ENCODE measurements around the gene PALLD.

Gene PALLD

DNA sequence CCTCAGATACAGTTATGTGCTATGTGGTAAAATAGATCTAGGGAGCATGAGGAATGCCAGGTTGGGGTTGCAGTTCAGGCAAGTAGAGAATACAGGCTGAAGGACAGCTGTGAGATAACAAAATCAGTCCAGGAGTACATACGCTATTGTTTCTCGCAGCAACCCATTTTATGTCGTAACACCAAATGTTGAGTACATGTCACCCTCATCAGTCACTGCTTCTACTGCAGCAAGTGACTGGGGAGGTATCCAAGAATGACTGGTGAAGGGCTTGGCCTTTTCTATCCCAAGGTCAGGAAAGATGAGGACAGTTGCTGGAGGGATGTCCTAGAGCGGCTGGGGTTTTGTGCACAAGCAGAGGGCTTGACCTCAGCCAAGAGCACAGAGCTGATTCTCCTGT lies 341.1 kb downstream of the PALLD start:
- no peak for TF ChIP-seq EZH2 (optimal IDR thresholded peaks at IDR 0.05; ENCODE audit: low read depth, low read length)
- no peak for TF ChIP-seq EZH2phosphoT487 (IDR thresholded peaks at IDR 0.05; ENCODE audit: low read length)
- TF ChIP-seq, protein P1, sequence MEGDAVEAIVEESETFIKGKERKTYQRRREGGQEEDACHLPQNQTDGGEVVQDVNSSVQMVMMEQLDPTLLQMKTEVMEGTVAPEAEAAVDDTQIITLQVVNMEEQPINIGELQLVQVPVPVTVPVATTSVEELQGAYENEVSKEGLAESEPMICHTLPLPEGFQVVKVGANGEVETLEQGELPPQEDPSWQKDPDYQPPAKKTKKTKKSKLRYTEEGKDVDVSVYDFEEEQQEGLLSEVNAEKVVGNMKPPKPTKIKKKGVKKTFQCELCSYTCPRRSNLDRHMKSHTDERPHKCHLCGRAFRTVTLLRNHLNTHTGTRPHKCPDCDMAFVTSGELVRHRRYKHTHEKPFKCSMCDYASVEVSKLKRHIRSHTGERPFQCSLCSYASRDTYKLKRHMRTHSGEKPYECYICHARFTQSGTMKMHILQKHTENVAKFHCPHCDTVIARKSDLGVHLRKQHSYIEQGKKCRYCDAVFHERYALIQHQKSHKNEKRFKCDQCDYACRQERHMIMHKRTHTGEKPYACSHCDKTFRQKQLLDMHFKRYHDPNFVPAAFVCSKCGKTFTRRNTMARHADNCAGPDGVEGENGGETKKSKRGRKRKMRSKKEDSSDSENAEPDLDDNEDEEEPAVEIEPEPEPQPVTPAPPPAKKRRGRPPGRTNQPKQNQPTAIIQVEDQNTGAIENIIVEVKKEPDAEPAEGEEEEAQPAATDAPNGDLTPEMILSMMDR (IDR thresholded peaks at IDR 0.05; ENCODE audit: low read length), result no peak
- Histone ChIP-seq H3K27me3 (replicated peaks; ENCODE audit: insufficient read depth, low read length) (no peaks in the 10 kb centered on the region), H2AFZ (ENCODE audit: low read length) (no peak overlapping the region), H3K9me3 (replicated peaks; ENCODE audit: insufficient read depth, low read length) (no peaks in the 10 kb centered on the region), H3K4me1 (ENCODE audit: low read length) (peaks cover 20% of the 10 kb centered on the region; the same call in 1 of the 2 replicates), H3K9me2 (replicated peaks; ENCODE audit: insufficient read depth, low read length) (no peaks in the 10 kb centered on the region), H3K27ac (ENCODE audit: low read length) (no peak overlapping the region), H4K20me1 (ENCODE audit: insufficient read depth, low read length) (no peaks in the 10 kb centered on the region), H3K9ac (ENCODE audit: low read length) (no peak overlapping the region), H3K4me3 (ENCODE audit: low read length) (no peak overlapping the region), H3F3A (ENCODE audit: insufficient read depth, low read length) (no peaks in the 10 kb centered on the region), H3K36me3 (replicated peaks; ENCODE audit: insufficient read depth, low read length) (no peaks in the 10 kb centered on the region), H3K79me2 (ENCODE audit: low read length) (peaks cover 23% of the 10 kb centered on the region; the same call in 1 of the 2 replicates), H3K4me2 (ENCODE audit: low read depth, low read length) (no peak overlapping the region)
- DNase-seq, result no peak

DNA sequence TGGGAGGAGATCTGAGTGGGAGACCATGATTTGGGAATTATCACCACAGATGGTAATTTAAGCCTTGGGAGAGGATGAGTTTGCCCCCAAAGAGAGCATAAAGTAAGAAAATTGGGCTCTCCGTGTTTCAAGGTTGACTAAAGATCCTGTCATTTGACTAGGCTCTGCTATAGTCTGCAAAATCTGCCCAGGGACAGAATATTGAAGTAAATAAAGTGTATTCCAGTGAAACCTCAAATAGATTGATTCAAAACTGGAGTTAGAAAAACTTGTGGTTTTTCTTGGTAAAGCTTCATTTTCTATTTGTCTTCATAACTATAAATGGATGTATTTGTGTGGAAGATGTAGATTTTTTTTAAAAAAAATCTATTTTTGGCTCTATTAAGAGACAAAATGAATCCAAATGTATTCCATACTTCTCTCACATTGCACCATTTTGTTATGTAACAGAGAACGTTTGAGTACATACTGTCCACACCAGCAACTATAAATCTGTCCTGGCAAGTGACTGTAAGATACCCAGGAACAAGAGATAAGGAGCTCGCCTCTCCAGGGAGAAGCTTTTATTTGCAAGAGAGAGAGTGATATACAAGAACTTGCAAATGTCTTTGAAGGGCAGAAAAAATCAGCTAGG lies 343.0 kb downstream of the PALLD start:
- Histone ChIP-seq H3K36me3 (replicated peaks; ENCODE audit: insufficient read depth, low read length) (no peaks in the 10 kb centered on the region), H2AFZ (ENCODE audit: low read length) (no peak overlapping the region), H3K79me2 (ENCODE audit: low read length) (peaks cover 12% of the 10 kb centered on the region; the same call in 1 of the 2 replicates), H3F3A (ENCODE audit: insufficient read depth, low read length) (no peaks in the 10 kb centered on the region), H3K4me2 (ENCODE audit: low read depth, low read length) (no peak overlapping the region), H3K9me3 (replicated peaks; ENCODE audit: insufficient read depth, low read length) (no peaks in the 10 kb centered on the region), H3K4me1 (ENCODE audit: low read length) (peaks cover 20% of the 10 kb centered on the region; the same call in 1 of the 2 replicates), H3K4me3 (ENCODE audit: low read length) (no peak overlapping the region), H3K9me2 (replicated peaks; ENCODE audit: insufficient read depth, low read length) (no peaks in the 10 kb centered on the region), H4K20me1 (ENCODE audit: insufficient read depth, low read length) (no peaks in the 10 kb centered on the region), H3K9ac (ENCODE audit: low read length) (no peak overlapping the region), H3K27ac (ENCODE audit: low read length) (no peak overlapping the region), H3K27me3 (replicated peaks; ENCODE audit: insufficient read depth, low read length) (no peaks in the 10 kb centered on the region)
- no peak for DNase-seq
- TF ChIP-seq EZH2phosphoT487 (IDR thresholded peaks at IDR 0.05; ENCODE audit: low read length) (no peak), EZH2 (optimal IDR thresholded peaks at IDR 0.05; ENCODE audit: low read depth, low read length) (no peak)
- TF ChIP-seq, protein P1 (IDR thresholded peaks at IDR 0.05; ENCODE audit: low read length), result no peak

DNA sequence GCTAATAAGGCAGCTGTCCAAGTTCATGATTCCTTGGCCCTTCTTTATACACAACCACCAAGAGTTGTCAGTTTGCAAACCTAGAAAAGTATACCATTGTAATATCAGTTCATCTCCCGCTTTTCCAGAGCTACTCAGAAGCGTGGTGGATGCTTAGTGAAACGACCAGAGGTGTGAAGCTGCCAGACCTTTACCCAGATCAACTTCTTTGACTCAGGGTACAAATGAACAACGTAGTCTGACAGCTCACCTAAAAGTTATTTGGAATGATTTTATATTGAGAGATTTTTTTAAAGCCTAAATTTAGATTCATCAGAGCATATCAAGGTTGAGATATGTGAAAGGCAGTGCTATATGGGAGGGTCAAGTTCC lies 343.5 kb downstream of the PALLD start:
- Histone ChIP-seq H4K20me1 (ENCODE audit: insufficient read depth, low read length) (no peaks in the 10 kb centered on the region), H2AFZ (ENCODE audit: low read length) (no peak overlapping the region), H3K4me1 (ENCODE audit: low read length) (peaks cover 20% of the 10 kb centered on the region; the same call in 1 of the 2 replicates), H3K4me2 (ENCODE audit: low read depth, low read length) (no peak overlapping the region), H3K9ac (ENCODE audit: low read length) (no peak overlapping the region), H3K4me3 (ENCODE audit: low read length) (no peak overlapping the region), H3K9me3 (replicated peaks; ENCODE audit: insufficient read depth, low read length) (no peaks in the 10 kb centered on the region), H3K36me3 (replicated peaks; ENCODE audit: insufficient read depth, low read length) (no peaks in the 10 kb centered on the region), H3F3A (ENCODE audit: insufficient read depth, low read length) (no peaks in the 10 kb centered on the region), H3K27me3 (replicated peaks; ENCODE audit: insufficient read depth, low read length) (no peaks in the 10 kb centered on the region), H3K9me2 (replicated peaks; ENCODE audit: insufficient read depth, low read length) (no peaks in the 10 kb centered on the region), H3K27ac (ENCODE audit: low read length) (no peak overlapping the region), H3K79me2 (ENCODE audit: low read length) (peaks cover 12% of the 10 kb centered on the region; the same call in 1 of the 2 replicates)
- DNase-seq, result no peak
- no peak for TF ChIP-seq EZH2 (optimal IDR thresholded peaks at IDR 0.05; ENCODE audit: low read depth, low read length)
- TF ChIP-seq, protein P1 (IDR thresholded peaks at IDR 0.05; ENCODE audit: low read length), result no peak
